GM23338 (cell line): Measurements from ENCODE around the gene ADGRB2.

Experiments
- CREB1 ChIP-seq: fragments of 250-450 bp; sonication (Bioruptor Pico); IDR thresholded peaks from 2 replicates; pipeline ENCODE4 v1.5.0; 2020; ENCODE audit warnings: low read depth, mild to moderate bottlenecking, moderate library complexity
- CTCF ChIP-seq, 2 experiments: fragments of 200-600 bp in 1 of 2; sonication (generic) in 1 of 2; conservative IDR thresholded peaks; 2 replicates each; pipeline versions ENCODE4 v1.5.1 to v1.6.1; 2016 to 2017; ENCODE audit warnings: antibody characterized with exemption in 2 of 2, low read depth in 2 of 2, mild to moderate bottlenecking in 2 of 2, moderate library complexity in 1 of 2
- EZH2 ChIP-seq: fragments of 200-600 bp; sonication (generic); IDR thresholded peaks from one replicate; pipeline ENCODE4 v1.8.0; 2017; ENCODE audit warnings: antibody characterized with exemption, mild to moderate bottlenecking, low read depth; ENCODE audit not compliant: unreplicated experiment
- EZH2phosphoT487 ChIP-seq: fragments of 200-600 bp; sonication (generic); IDR thresholded peaks from one replicate; pipeline ENCODE4 v1.8.1; 2018; ENCODE audit warnings: antibody characterized with exemption; ENCODE audit not compliant: unreplicated experiment
- POLR2AphosphoS5 ChIP-seq: IDR thresholded peaks from 2 replicates; pipeline ENCODE4 v1.6.1; 2016; ENCODE audit warnings: antibody characterized with exemption, low read depth
- REST ChIP-seq: IDR thresholded peaks from one replicate; pipeline ENCODE4 v1.6.1; 2018; ENCODE audit warnings: antibody characterized with exemption; ENCODE audit not compliant: unreplicated experiment

GRCh38 chr1:31751822-31752241 lies 12.3 kb downstream of the ADGRB2 start:
- TF ChIP-seq POLR2AphosphoS5 = no peak
- no peak for TF ChIP-seq CTCF (conservative IDR thresholded peaks at IDR 0.05; ENCODE audit: low read depth in 2 of 2)
- TF ChIP-seq REST = no peak
- TF ChIP-seq EZH2 = no peak
- TF ChIP-seq CREB1 = no peak
- TF ChIP-seq EZH2phosphoT487 = no peak
